Small intestine (tissue), 7 donors: ENCODE data around the gene CUL3. TPM values are rescaled to one million over a fixed set of nuclear protein-coding genes. Genes with fewer than 3 reads are reported as not detected.

Experiments
- DNase-seq, 2 donors: peaks; one replicate each; pipeline versions ENCODE4 v3.0.0 to v3.0.0-alpha.2; 2013
- FAIRE-seq: peaks from 2 replicates; lab custom pipeline; 2012; peaks lifted over from hg19 to GRCh38; lab: Jason Lieb, UNC
- H3K27ac ChIP-seq, 3 donors: one replicate each; pipeline ENCODE4 v1.5.1; 2013; ENCODE audit warnings: low read length in 2 of 3, mild to moderate bottlenecking in 2 of 3, control low read depth in 1 of 3, inconsistent platforms in 1 of 3, low read depth in 1 of 3, moderate library complexity in 1 of 3
- H3K27me3 ChIP-seq, 3 donors: one replicate each; pipeline ENCODE4 v1.6.1; 2013; ENCODE audit warnings: low read length in 3 of 3, inconsistent platforms in 1 of 3; ENCODE audit not compliant: control insufficient read depth in 3 of 3, insufficient read depth in 3 of 3
- H3K36me3 ChIP-seq, 3 donors: one replicate each; pipeline ENCODE4 v1.6.1; 2013; ENCODE audit warnings: low read length in 3 of 3, inconsistent platforms in 1 of 3, low read depth in 1 of 3, mild to moderate bottlenecking in 1 of 3, moderate library complexity in 1 of 3; ENCODE audit not compliant: control insufficient read depth in 3 of 3, insufficient read depth in 2 of 3
- H3K4me1 ChIP-seq, 3 donors: one replicate each; pipeline ENCODE4 v1.6.1; 2013; ENCODE audit warnings: low read length in 2 of 3, inconsistent platforms in 1 of 3, low read depth in 1 of 3, mild to moderate bottlenecking in 1 of 3, moderate library complexity in 1 of 3; ENCODE audit not compliant: control insufficient read depth in 3 of 3, insufficient read depth in 2 of 3
- H3K4me3 ChIP-seq, 3 donors: one replicate each; pipeline ENCODE4 v1.5.1; 2013; ENCODE audit warnings: low read length in 3 of 3, control low read depth in 1 of 3, inconsistent platforms in 1 of 3, low read depth in 1 of 3, mild to moderate bottlenecking in 1 of 3, moderate library complexity in 1 of 3
- H3K9me3 ChIP-seq, 2 donors: one replicate each; pipeline ENCODE4 v1.6.1; 2013; ENCODE audit warnings: low read depth in 1 of 2, low read length in 1 of 2; ENCODE audit not compliant: control insufficient read depth in 2 of 2, insufficient read depth in 1 of 2
- WGBS, 3 donors: extraction: QIAGEN DNeasy Blood & Tissue Kit; methylation state at CpG; one replicate each; pipeline ENCODE4 v1.1.7; 2013; 5-methylcytosine and 5-hydroxymethylcytosine counted together
- polyA plus RNA-seq, 4 donors: library from polyadenylated mRNA; stranded (reverse) in 3 of 4; unstranded in 1 of 4; fragments of 200-250 nt in 3 of 4; fragments of 120-200 nt in 1 of 4; gene quantifications; one replicate each; pipeline versions ENCODE4 v1.2.1 to v1.2.3, GENCODE V29; 2013
- donor health status: healthy with polysubstance abuse.
- donor health status: control.
- donor health status: control.
- donor health status: Bipolar disorder and iron deficiency.
- donor health status: healthy.

CUL3 gene
- polyA plus RNA-seq, 4 donors = 56.7 to 102 (median 77.6) TPM

DNA sequence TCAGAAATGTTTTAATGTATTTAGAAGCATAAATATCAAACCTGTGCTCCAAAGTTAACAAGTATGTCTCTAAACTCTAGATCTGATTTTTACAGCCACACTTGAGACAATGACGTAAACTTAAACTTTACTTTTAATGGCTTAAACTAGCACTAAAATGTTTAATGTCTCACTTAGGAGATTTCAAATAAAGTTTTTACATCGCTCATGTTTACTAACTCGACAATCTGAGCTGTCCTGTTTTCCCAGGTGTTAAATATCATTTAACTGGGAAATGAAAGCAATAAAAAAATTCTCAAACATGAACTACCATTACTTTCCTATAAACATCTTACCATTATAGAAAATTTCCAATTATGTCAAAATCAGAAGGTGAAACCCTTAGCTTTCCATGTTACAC is 113.0 kb downstream of the CUL3 start:
- H3K9me3 ChIP-seq = no peaks in the 10 kb centered on the region
- no peaks in the 10 kb centered on the region for H3K27me3 ChIP-seq
- no peak overlapping the region for H3K27ac ChIP-seq
- DNase-seq (no peak), FAIRE-seq (no peak)
- 88 to 94% (median 93%) methylated on average over 3 of the region's 3 CpGs for WGBS, 3 donors
- H3K4me3 ChIP-seq = no peak overlapping the region
- peaks cover 2 to 8% (median 4%) of the 10 kb centered on the region in 3 donors for H3K36me3 ChIP-seq
- H3K4me1 ChIP-seq = no peaks in the 10 kb centered on the region

- Histone ChIP-seq H3K4me3 (no peak overlapping the region), H3K36me3 (no peaks in the 10 kb centered on the region), H3K27ac (no peak overlapping the region), H3K27me3 (no peaks in the 10 kb centered on the region), H3K4me1 (peaks cover 0 to 4% (median 0%) of the 10 kb centered on the region in 3 donors), H3K9me3 (no peaks in the 10 kb centered on the region)
- 76 to 84% (median 83%) methylated on average over 9 of the region's 9 CpGs for WGBS, 3 donors
- FAIRE-seq = no peak
- no peak for DNase-seq
Observed at GRCh38 chr2:224469374-224469964, 115.7 kb downstream of the CUL3 start.

DNA sequence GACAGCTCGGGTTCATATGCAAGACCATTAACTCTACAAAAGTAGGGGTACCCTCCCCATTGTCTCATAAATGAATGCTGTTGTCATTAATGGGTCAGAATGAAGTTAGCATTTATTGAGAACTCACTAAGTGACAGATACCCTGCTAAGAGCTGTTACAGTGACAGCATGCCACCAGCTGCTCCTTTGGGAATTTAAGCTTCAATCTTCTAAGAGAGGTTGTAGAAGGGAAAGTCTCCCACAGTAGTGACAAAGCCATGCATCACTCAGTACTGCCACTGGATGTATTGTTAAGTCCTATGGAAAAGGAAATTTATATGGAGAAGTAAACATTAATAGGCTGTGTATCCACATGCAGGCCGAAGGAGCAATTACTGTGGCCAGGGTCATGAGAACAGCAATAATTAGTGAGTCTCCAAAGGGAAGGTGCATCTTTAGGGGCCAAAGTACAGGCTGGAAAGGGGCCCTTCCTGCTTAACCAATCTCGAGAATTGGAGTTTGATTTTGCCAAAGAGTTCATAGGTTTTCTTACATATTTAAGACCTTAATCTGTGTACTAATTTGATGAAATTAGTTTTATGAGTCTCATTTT is 118.8 kb downstream of the CUL3 start:
- FAIRE-seq (no peak), DNase-seq (peak; percentile 18 to 59)
- H3K4me3 ChIP-seq = no peak overlapping the region
- no peaks in the 10 kb centered on the region for H3K36me3 ChIP-seq
- WGBS, 3 donors = 26 to 44% (median 34%) methylated on average over 3 of the region's 3 CpGs
- no peak overlapping the region for H3K27ac ChIP-seq
- no peaks in the 10 kb centered on the region for H3K9me3 ChIP-seq
- peaks cover 0 to 4% (median 0%) of the 10 kb centered on the region in 3 donors for H3K4me1 ChIP-seq
- H3K27me3 ChIP-seq = no peaks in the 10 kb centered on the region

DNA sequence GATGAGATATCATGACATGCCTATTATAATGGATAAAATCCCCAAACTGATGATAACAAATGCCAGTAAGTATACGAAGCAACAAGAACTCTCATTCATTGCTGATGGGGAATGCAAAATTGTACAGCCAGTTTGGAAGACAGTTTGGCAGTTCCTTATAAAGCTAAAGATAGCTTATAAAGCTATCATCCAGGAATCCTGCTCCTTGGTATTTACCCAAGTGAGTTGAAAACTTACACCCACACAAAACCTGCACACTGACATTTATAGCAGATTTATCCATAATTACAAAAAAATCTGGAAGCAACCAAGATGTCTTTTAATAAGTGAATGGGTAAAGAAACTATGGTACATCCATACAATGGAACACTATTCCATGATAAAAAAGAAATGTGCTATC is 123.8 kb downstream of the CUL3 start:
- FAIRE-seq (no peak), DNase-seq (no peak)
- H3K27me3 ChIP-seq = no peaks in the 10 kb centered on the region
- 78 to 89% (median 87%) methylated on average over 1 of the region's 1 CpG for WGBS, 3 donors
- H3K4me3 ChIP-seq = no peak overlapping the region
- H3K27ac ChIP-seq = no peak overlapping the region
- H3K9me3 ChIP-seq = peaks cover 0 to 4% of the 10 kb centered on the region in 2 donors
- peaks cover 0 to 3% (median 0%) of the 10 kb centered on the region in 3 donors for H3K4me1 ChIP-seq
- H3K36me3 ChIP-seq = no peaks in the 10 kb centered on the region

GRCh38 chr2:224457408-224458096 is 127.6 kb downstream of the CUL3 start:
- 87 to 91% (median 89%) methylated on average over 10 of the region's 10 CpGs for WGBS, 3 donors
- Histone ChIP-seq H3K4me3 (no peak overlapping the region), H3K27me3 (no peaks in the 10 kb centered on the region), H3K27ac (no peak overlapping the region), H3K4me1 (no peaks in the 10 kb centered on the region), H3K9me3 (peaks cover 0 to 4% of the 10 kb centered on the region in 2 donors), H3K36me3 (no peaks in the 10 kb centered on the region)
- DNase-seq (no peak), FAIRE-seq (no peak)

- Histone ChIP-seq H3K27ac (no peak overlapping the region), H3K4me1 (no peaks in the 10 kb centered on the region), H3K27me3 (no peaks in the 10 kb centered on the region), H3K36me3 (no peaks in the 10 kb centered on the region), H3K9me3 (peaks cover 0 to 4% of the 10 kb centered on the region in 2 donors), H3K4me3 (no peak overlapping the region)
- no peak for DNase-seq
- WGBS, 3 donors = 88 to 95% (median 94%) methylated on average over 3 of the region's 3 CpGs
- no peak for FAIRE-seq
Observed at GRCh38 chr2:224453892-224454291, 131.3 kb downstream of the CUL3 start.

DNA sequence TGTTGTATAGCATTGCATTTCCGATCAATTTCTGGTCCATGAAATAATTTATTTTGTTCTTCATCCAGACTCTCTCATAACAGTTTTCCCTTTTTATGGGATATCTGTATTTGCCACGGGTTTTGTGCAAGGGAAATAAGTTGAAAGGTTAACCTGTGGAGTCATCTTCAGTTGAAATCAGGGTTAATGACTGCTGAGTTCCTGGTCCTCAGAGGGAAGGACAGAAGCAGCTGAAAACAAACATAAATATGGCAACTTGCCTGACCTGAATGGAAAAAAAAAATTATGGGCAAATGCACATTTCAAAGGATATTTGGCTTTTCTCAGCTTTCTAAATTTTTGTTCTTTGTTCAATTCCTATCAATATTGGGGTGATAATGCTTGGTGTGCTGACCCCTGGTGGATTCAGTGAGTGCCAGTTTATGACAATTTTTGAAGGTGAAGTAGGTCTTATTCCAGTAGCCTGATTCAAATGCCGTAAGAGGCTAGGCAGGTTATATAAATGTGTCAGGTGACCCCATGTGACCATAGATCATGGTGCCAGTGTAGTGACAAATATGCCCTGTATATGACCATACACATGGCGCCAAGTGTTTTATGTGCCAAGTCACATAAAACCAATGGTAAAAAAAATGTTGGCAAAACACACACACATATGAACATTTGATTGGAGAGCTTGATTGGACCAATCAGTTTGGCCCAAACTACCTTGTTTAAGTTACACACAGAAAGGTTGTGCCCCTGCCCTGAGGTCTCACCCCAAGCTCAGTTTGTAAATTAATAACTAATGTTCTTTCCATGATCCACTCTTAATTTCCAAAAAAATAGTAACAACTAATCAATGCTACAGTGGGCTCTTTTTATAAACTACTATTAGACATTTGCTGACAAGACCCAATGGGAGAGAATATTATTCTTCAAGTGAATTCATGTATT is 135.7 kb downstream of the CUL3 start:
- no peaks in the 10 kb centered on the region for H3K9me3 ChIP-seq
- no peak overlapping the region for H3K27ac ChIP-seq
- DNase-seq = peak; percentile 6 to 24
- FAIRE-seq = no peak
- H3K36me3 ChIP-seq = no peaks in the 10 kb centered on the region
- no peaks in the 10 kb centered on the region for H3K4me1 ChIP-seq
- no peak overlapping the region for H3K4me3 ChIP-seq
- WGBS, 3 donors = 37 to 48% (median 37%) methylated on average over 4 of the region's 4 CpGs
- H3K27me3 ChIP-seq = no peaks in the 10 kb centered on the region

DNA sequence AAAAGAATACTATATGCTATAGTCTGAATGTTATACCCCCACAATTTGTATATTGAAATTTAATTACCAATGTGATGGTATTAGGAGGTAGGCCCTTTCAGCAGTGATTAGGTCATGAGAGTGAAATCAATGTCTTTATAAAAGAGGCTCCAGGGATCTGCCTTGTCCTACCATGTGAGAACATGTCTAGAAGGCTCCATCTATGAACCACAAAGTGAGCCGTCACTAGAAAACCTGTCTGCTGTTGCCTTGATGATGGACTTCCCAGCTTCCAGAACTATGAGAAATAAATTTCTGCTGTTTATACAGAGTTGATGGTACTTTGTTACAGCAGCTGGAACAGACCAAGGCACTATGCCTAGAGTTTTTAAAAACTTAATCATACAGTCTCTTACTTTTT is 136.9 kb downstream of the CUL3 start:
- 88 to 100% (median 100%) methylated on average over 1 of the region's 1 CpG for WGBS, 3 donors
- Histone ChIP-seq H3K27me3 (peaks cover 0 to 11% (median 2%) of the 10 kb centered on the region in 3 donors), H3K9me3 (no peaks in the 10 kb centered on the region), H3K27ac (no peak overlapping the region), H3K4me3 (no peak overlapping the region), H3K36me3 (no peaks in the 10 kb centered on the region), H3K4me1 (no peaks in the 10 kb centered on the region)
- DNase-seq = no peak
- no peak for FAIRE-seq
